ENCODE measurements around the gene DCUN1D5.

- TF ChIP-seq ATF3 (IDR thresholded peaks at IDR 0.05) = no peak
- TF ChIP-seq ATF3 (CRISPR knock-in tag; conservative IDR thresholded peaks at IDR 0.05) = no peak
- no peak for TF ChIP-seq NFYB (IDR thresholded peaks at IDR 0.05; ENCODE audit: extremely low read depth, insufficient read length)
- TF ChIP-seq MXI1 (IDR thresholded peaks at IDR 0.05; ENCODE audit: low read depth, low read length) = no peak
- no peak for TF ChIP-seq ZNF785 (CRISPR knock-in tag; IDR thresholded peaks at IDR 0.05)
- TF ChIP-seq, protein P1, sequence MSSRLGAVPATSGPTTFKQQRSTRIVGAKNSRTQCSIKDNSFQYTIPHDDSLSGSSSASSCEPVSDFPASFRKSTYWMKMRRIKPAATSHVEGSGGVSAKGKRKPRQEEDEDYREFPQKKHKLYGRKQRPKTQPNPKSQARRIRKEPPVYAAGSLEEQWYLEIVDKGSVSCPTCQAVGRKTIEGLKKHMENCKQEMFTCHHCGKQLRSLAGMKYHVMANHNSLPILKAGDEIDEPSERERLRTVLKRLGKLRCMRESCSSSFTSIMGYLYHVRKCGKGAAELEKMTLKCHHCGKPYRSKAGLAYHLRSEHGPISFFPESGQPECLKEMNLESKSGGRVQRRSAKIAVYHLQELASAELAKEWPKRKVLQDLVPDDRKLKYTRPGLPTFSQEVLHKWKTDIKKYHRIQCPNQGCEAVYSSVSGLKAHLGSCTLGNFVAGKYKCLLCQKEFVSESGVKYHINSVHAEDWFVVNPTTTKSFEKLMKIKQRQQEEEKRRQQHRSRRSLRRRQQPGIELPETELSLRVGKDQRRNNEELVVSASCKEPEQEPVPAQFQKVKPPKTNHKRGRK (tag; IDR thresholded peaks at IDR 0.05) = no peak
- TF ChIP-seq POU5F1 (IDR thresholded peaks at IDR 0.05; ENCODE audit: borderline replicate concordance, low read depth, low read length, partially characterized antibody) = no peak
- TF ChIP-seq NFIC (IDR thresholded peaks at IDR 0.05) = no peak
These were observed 47.9 kb downstream of the DCUN1D5 start for GRCh38 chr11:103043826-103044678.
